OCI-LY3 (cell line): ENCODE results near the gene CLPTM1L.

Experiments
- EZH2phosphoT487 ChIP-seq: fragments of 200-600 bp; shearing (Covaris generic); IDR thresholded peaks from 2 replicates; pipeline ENCODE4 v1.6.1; 2018; ENCODE audit warnings: antibody characterized with exemption, mixed run types, low read depth
- TF ChIP-seq, protein P1 (sequence below): fragments of 200-600, 300-600 bp; sonication (generic); IDR thresholded peaks from 2 replicates; pipeline ENCODE4 v1.5.1; 2014; ENCODE audit warnings: antibody characterized with exemption, low read length, low read depth

DNA sequence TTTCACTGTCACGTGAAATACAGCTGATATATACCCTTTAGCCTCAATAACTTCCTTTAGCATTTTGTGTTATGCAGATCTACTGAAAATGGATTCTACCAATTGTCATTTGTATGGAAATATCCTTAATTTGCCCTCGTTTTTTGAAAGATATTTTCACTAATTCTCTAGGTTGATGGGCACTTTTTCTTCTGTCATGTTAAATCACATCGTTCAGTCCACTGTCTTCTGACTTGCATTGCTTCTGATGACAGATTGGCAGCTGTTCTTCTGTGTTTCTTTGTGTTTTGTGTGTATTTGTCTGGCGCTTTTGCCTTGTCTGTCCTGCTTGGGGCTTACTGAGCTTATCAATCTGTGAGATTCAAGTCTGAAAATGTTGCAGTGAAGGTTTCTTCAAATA is 9.7 kb upstream of the CLPTM1L start:
- TF ChIP-seq, protein P1, sequence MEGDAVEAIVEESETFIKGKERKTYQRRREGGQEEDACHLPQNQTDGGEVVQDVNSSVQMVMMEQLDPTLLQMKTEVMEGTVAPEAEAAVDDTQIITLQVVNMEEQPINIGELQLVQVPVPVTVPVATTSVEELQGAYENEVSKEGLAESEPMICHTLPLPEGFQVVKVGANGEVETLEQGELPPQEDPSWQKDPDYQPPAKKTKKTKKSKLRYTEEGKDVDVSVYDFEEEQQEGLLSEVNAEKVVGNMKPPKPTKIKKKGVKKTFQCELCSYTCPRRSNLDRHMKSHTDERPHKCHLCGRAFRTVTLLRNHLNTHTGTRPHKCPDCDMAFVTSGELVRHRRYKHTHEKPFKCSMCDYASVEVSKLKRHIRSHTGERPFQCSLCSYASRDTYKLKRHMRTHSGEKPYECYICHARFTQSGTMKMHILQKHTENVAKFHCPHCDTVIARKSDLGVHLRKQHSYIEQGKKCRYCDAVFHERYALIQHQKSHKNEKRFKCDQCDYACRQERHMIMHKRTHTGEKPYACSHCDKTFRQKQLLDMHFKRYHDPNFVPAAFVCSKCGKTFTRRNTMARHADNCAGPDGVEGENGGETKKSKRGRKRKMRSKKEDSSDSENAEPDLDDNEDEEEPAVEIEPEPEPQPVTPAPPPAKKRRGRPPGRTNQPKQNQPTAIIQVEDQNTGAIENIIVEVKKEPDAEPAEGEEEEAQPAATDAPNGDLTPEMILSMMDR = no peak
- TF ChIP-seq EZH2phosphoT487 = no peak
